ENCODE results near the gene TRIO.

Gene TRIO

GRCh38 chr5:14439087-14439871 is 296.1 kb downstream of the TRIO start:
- in situ Hi-C loops (cut with HindIII; ENCODE audit: low sequenced_read_pairs): no loop called here

GRCh38 chr5:14440223-14440581 is 297.1 kb downstream of the TRIO start:
- in situ Hi-C loops (cut with HindIII; ENCODE audit: low sequenced_read_pairs): no loop called here

- in situ Hi-C loops (cut with HindIII; ENCODE audit: low sequenced_read_pairs): no loop called here
Measured at GRCh38 chr5:14440582-14441431, 297.7 kb downstream of the TRIO start.

GRCh38 chr5:14441641-14442040 is 298.5 kb downstream of the TRIO start:
- in situ Hi-C loops (cut with HindIII; ENCODE audit: low sequenced_read_pairs): no loop called here

GRCh38 chr5:14442536-14442935 is 299.4 kb downstream of the TRIO start:
- in situ Hi-C loops (cut with HindIII; ENCODE audit: low sequenced_read_pairs): no loop called here

- in situ Hi-C loops (cut with HindIII; ENCODE audit: low sequenced_read_pairs): no loop called here
Measured at GRCh38 chr5:14443671-14444093, 300.5 kb downstream of the TRIO start.

- in situ Hi-C loops (cut with HindIII; ENCODE audit: low sequenced_read_pairs): no loop called here
Measured at GRCh38 chr5:14444161-14444560, 301.0 kb downstream of the TRIO start.

GRCh38 chr5:14445013-14445412 is 301.9 kb downstream of the TRIO start:
- in situ Hi-C loops (cut with HindIII; ENCODE audit: low sequenced_read_pairs): no loop called here

- in situ Hi-C loops (cut with HindIII; ENCODE audit: low sequenced_read_pairs): no loop called here
Measured at GRCh38 chr5:14445576-14446290, 302.6 kb downstream of the TRIO start.

GRCh38 chr5:14447958-14448911 is 305.1 kb downstream of the TRIO start:
- in situ Hi-C loops (cut with HindIII; ENCODE audit: low sequenced_read_pairs): no loop called here

- in situ Hi-C loops (cut with HindIII; ENCODE audit: low sequenced_read_pairs): no loop called here
Measured at GRCh38 chr5:14449052-14449661, 306.0 kb downstream of the TRIO start.

- in situ Hi-C loops (cut with HindIII; ENCODE audit: low sequenced_read_pairs): no loop called here
Measured at GRCh38 chr5:14450018-14450524, 306.9 kb downstream of the TRIO start.

- in situ Hi-C loops (cut with HindIII; ENCODE audit: low sequenced_read_pairs): no loop called here
Measured at GRCh38 chr5:14450742-14451141, 307.6 kb downstream of the TRIO start.

GRCh38 chr5:14451871-14452270 is 308.7 kb downstream of the TRIO start:
- in situ Hi-C loops (cut with HindIII; ENCODE audit: low sequenced_read_pairs): no loop called here

- in situ Hi-C loops (cut with HindIII; ENCODE audit: low sequenced_read_pairs): no loop called here
Measured at GRCh38 chr5:14452685-14453454, 309.7 kb downstream of the TRIO start.

GRCh38 chr5:14453481-14453880 is 310.3 kb downstream of the TRIO start:
- in situ Hi-C loops (cut with HindIII; ENCODE audit: low sequenced_read_pairs): no loop called here

- in situ Hi-C loops (cut with HindIII; ENCODE audit: low sequenced_read_pairs): no loop called here
Measured at GRCh38 chr5:14455814-14456321, 312.7 kb downstream of the TRIO start.

GRCh38 chr5:14457476-14457875 is 314.3 kb downstream of the TRIO start:
- in situ Hi-C loops (cut with HindIII; ENCODE audit: low sequenced_read_pairs): no loop called here

- in situ Hi-C loops (cut with HindIII; ENCODE audit: low sequenced_read_pairs): no loop called here
Measured at GRCh38 chr5:14458414-14458813, 315.3 kb downstream of the TRIO start.

All from endothelial cell of hepatic sinusoid (primary cell).